GM12878 (cell line): ENCODE measurements around the gene GUCY1A1. TPM values are rescaled to one million over a fixed set of nuclear protein-coding genes. Genes with fewer than 3 reads are reported as not detected.

Experiments
- ATAC-seq: fragments of 200-7000 bp; cut with Tn5 transposase; 3 replicates; pipeline ENCODE4 v1.9.1; 2020; ENCODE audit warnings: mild to moderate bottlenecking, moderate library complexity
- BruUV-seq: library from RNA; stranded (reverse); fragments of 400-500 nt; replicated peaks from 2 replicates; lab custom pipeline; 2021; lab: Mats Ljungman, UMichigan
- CTCF ChIA-PET: fragments of 300-600 bp; sonication (Branson Sonifier 250); formaldehyde crosslinking; extraction: SDS; loops from one replicate; lab custom pipeline; 2021; ENCODE audit warnings: inconsistent platforms; lab: Yijun Ruan, JAX
- POLR2A ChIA-PET: fragments of 350-600 bp; formaldehyde crosslinking; extraction: SDS; loops from one replicate; lab custom pipeline; 2021; ENCODE audit warnings: inconsistent platforms; lab: Charles Lee
- RAD21 ChIA-PET: fragments of 300-600 bp; sonication (Branson Sonifier 250); formaldehyde crosslinking; loops from one replicate; lab custom pipeline; 2023; ENCODE audit warnings: antibody characterized with exemption; ENCODE audit not compliant: unreplicated experiment; lab: Charles Lee
- SMC1A ChIA-PET: fragments of 300-600 bp; sonication (Branson Sonifier 250); formaldehyde crosslinking; loops from one replicate; lab custom pipeline; 2023; ENCODE audit not compliant: unreplicated experiment, uncharacterized antibody; lab: Charles Lee
- DNase-seq: peaks from one replicate; pipeline ENCODE4 v3.0.0-alpha.2; 2011; ENCODE audit warnings: low read depth, low spot score
- FAIRE-seq: peaks from 3 replicates; lab custom pipeline; 2011; peaks lifted over from hg19 to GRCh38; lab: Jason Lieb, UNC
- H2AFZ ChIP-seq: 2 replicates; pipeline ENCODE4 v1.6.0; 2011; ENCODE audit warnings: low read depth, low read length, control low read depth; ENCODE audit not compliant: control insufficient read depth
- H3K27ac ChIP-seq: 2 replicates; pipeline ENCODE4 v1.5.1; 2011; ENCODE audit warnings: control low read depth; ENCODE audit not compliant: control insufficient read depth, insufficient read depth
- H3K27me3 ChIP-seq, 2 experiments: replicated peaks in 1 of 2; 2 replicates each; pipeline versions ENCODE4 v1.6.0 to v1.6.1; 2011; ENCODE audit warnings: low read length in 1 of 2; ENCODE audit not compliant: control insufficient read depth in 2 of 2, insufficient read depth in 2 of 2
- H3K36me3 ChIP-seq, 2 experiments: 2 replicates each; pipeline ENCODE4 v1.5.1; 2011; ENCODE audit warnings: low read length in 1 of 2; ENCODE audit not compliant: control insufficient read depth in 2 of 2, insufficient read depth in 2 of 2
- H3K4me1 ChIP-seq: 2 replicates; pipeline ENCODE4 v1.6.1; 2011; ENCODE audit warnings: mild to moderate bottlenecking, low read length, moderate library complexity, mixed read lengths; ENCODE audit not compliant: control insufficient read depth, insufficient read depth
- H3K4me2 ChIP-seq: 2 replicates; pipeline ENCODE4 v1.6.0; 2011; ENCODE audit warnings: control low read depth; ENCODE audit not compliant: control insufficient read depth, insufficient read depth
- H3K4me3 ChIP-seq: fragments of 200-600 bp; sonication (generic); 2 replicates; pipeline ENCODE4 v1.5.1; 2016
- H3K79me2 ChIP-seq: 2 replicates; pipeline ENCODE4 v1.6.0; 2011; ENCODE audit warnings: low read length; ENCODE audit not compliant: control insufficient read depth, insufficient read depth
- H3K9ac ChIP-seq: 2 replicates; pipeline ENCODE4 v1.8.0; 2011; ENCODE audit warnings: low read length, control low read depth, mixed read lengths; ENCODE audit not compliant: control insufficient read depth, insufficient read depth
- H3K9me3 ChIP-seq: replicated peaks from 3 replicates; pipeline ENCODE4 v1.5.1; 2011; ENCODE audit warnings: mild to moderate bottlenecking, low read length; ENCODE audit not compliant: control insufficient read depth, insufficient read depth
- H4K20me1 ChIP-seq: 2 replicates; pipeline ENCODE4 v1.6.0; 2011; ENCODE audit not compliant: control insufficient read depth, insufficient read depth
- E2F4 ChIP-seq: IDR thresholded peaks from 2 replicates; pipeline ENCODE4 v1.6.1; 2012; ENCODE audit warnings: low read depth, low read length, improper control_type of control experiment
- ETV6 ChIP-seq, 2 experiments: fragments of 450-650 bp in 1 of 2; IDR thresholded peaks in 1 of 2; conservative IDR thresholded peaks in 1 of 2; 2 replicates each; pipeline ENCODE4 v1.6.1; 2014; ENCODE audit warnings: antibody characterized with exemption in 1 of 2, borderline replicate concordance in 1 of 2, low read depth in 1 of 2, mild to moderate bottlenecking in 1 of 2, moderate library complexity in 1 of 2
- NBN ChIP-seq: fragments of 450-650 bp; IDR thresholded peaks from 2 replicates; pipeline ENCODE4 v1.6.1; 2016
- NR2F1 ChIP-seq: fragments of 450-650 bp; conservative IDR thresholded peaks from 2 replicates; pipeline ENCODE4 v1.6.1; 2017; ENCODE audit warnings: mild to moderate bottlenecking
- PAX5 ChIP-seq: IDR thresholded peaks from 2 replicates; pipeline ENCODE4 v1.6.1; 2011; ENCODE audit warnings: low read depth, low read length, borderline replicate concordance
- PAX8 ChIP-seq: fragments of 450-650 bp; IDR thresholded peaks from 2 replicates; pipeline ENCODE4 v1.6.1; 2017; ENCODE audit warnings: mild to moderate bottlenecking, moderate library complexity
- SRF ChIP-seq, 2 experiments: IDR thresholded peaks; 2 replicates each; pipeline ENCODE4 v1.6.1; 2011; ENCODE audit warnings: low read depth in 2 of 2, low read length in 2 of 2, mild to moderate bottlenecking in 1 of 2, moderate library complexity in 1 of 2
- STAT1 ChIP-seq: fragments of 450-650 bp; conservative IDR thresholded peaks from 2 replicates; pipeline ENCODE4 v1.6.1; 2014; ENCODE audit warnings: antibody characterized with exemption, mild to moderate bottlenecking
- USF2 ChIP-seq: IDR thresholded peaks from 2 replicates; pipeline ENCODE4 v1.6.1; 2011; ENCODE audit warnings: low read depth, low read length, improper control_type of control experiment, borderline replicate concordance
- WGBS: methylation state at CpG from one replicate; pipeline ENCODE4 v1.1.6; 2016; ENCODE audit warnings: low lambda C conversion rate; ENCODE audit not compliant: insufficient replicate concordance, insufficient coverage; ENCODE audit errors: missing lambda C conversion rate; 5-methylcytosine and 5-hydroxymethylcytosine counted together
- in situ Hi-C: fragments of 300-500 bp; cut with MboI; formaldehyde crosslinking; loops from 9 replicates; pipeline ENCODE4 v1.14.3; 2018; ENCODE audit warnings: mixed read lengths
- intact Hi-C: fragments of 100-400 bp; cut with micrococcal nuclease; formaldehyde crosslinking; loops from one replicate; pipeline ENCODE4 v1.14.2; 2022; ENCODE audit not compliant: unreplicated experiment
- polyA plus RNA-seq, 11 experiments: library from polyadenylated mRNA; depleted of rRNA in 4 of 11; unstranded in 6 of 11; stranded (reverse) in 5 of 11; fragments of >200 nt; fragmentation: Nextera tagmentation in 4 of 11; fragmentation: Illumina TruSeq in 1 of 11; extraction: Ambion mirVana in 4 of 11; extraction: Trizol in 1 of 11; gene quantifications; 1 replicate in 1 of 11; 2 replicates in 10 of 11; pipeline versions ENCODE4 v1.2.1 to v1.2.3, GENCODE V29; 2011 to 2016; ENCODE audit warnings: inconsistent platforms in 2 of 11, missing spikeins in 2 of 11, low read depth in 1 of 11
- total RNA-seq, 4 experiments: library from RNA; depleted of rRNA in 3 of 4; stranded (reverse); fragments of >200 nt in 3 of 4; fragmentation: Illumina TruSeq in 1 of 4; extraction: Trizol in 1 of 4; gene quantifications; 2 replicates each; pipeline versions ENCODE4 v1.2.1 to v1.2.3, GENCODE V29; 2013 to 2021

GUCY1A1 gene
- total and polyA plus RNA-seq, 10 of the 15 experiments (the other 5 are each of a cell fraction or from before 2014, with no cell fraction given): 0.44 to 22.6 (median 0.55) TPM

- no peak for TF ChIP-seq USF2
- no peak for TF ChIP-seq NR2F1
- no peak for TF ChIP-seq PAX5
- TF ChIP-seq ETV6 (conservative IDR thresholded peaks at IDR 0.05 in 1 of 2, IDR thresholded peaks at IDR 0.05 in 1 of 2; ENCODE audit: borderline replicate concordance in 1 of 2, low read depth in 1 of 2): no peak
- TF ChIP-seq E2F4: no peak
- no peak for TF ChIP-seq SRF (IDR thresholded peaks at IDR 0.05; ENCODE audit: low read depth in 2 of 2, low read length in 2 of 2)
- no peak for TF ChIP-seq PAX8
- TF ChIP-seq STAT1: no peak
- no peak for TF ChIP-seq NBN
- no peak overlapping the region for H3K9ac ChIP-seq
- BruUV-seq: no TSS peak
- RAD21 ChIA-PET: interaction anchor here (0.7 to 2.1 kb wide), 13 partner anchors 9 to 190 kb away, joined by 3 to 15 read pairs (median 4); partner anchors contain the start of gene CTSO
- no peak for FAIRE-seq
- no peak overlapping the region for H2AFZ ChIP-seq
- H3K27me3 ChIP-seq: peaks cover 0 to 7% of the 10 kb centered on the region in 2 experiments; a peak in 2 of 4 replicates
- no peaks in the 10 kb centered on the region; the same call in 2 of the 3 replicates for H3K9me3 ChIP-seq
- no peaks in the 10 kb centered on the region for H3K79me2 ChIP-seq
- no peak overlapping the region for H3K4me3 ChIP-seq
- in situ Hi-C loops (no loop called here), intact Hi-C loops (no loop called here)
- 21% methylated on average over 2 of the region's 2 CpGs for WGBS
- no peaks in the 10 kb centered on the region for H3K4me1 ChIP-seq
- no peak for DNase-seq
- no peak for ATAC-seq
- H3K27ac ChIP-seq: no peak overlapping the region
- SMC1A ChIA-PET: interaction anchor here (0.9 to 3.8 kb wide), 18 partner anchors 9 to 235 kb away, joined by 3 to 23 read pairs (median 4); partner anchors contain the start of gene GUCY1A1
- CTCF ChIA-PET: interaction anchor here (0.9 to 1.6 kb wide), 7 partner anchors 10 to 358 kb away, joined by 3 to 9 read pairs (median 4); partner anchors contain the start of gene CTSO
- H3K4me2 ChIP-seq: no peak overlapping the region
- POLR2A ChIA-PET: interaction anchor here (0.6 to 2.2 kb wide), 5 partner anchors 9 to 130 kb away, joined by 3 to 7 read pairs (median 5); no protein-coding TSS in a partner anchor
- H3K36me3 ChIP-seq: no peaks in the 10 kb centered on the region
- no peaks in the 10 kb centered on the region for H4K20me1 ChIP-seq
Observed at GRCh38 chr4:155763551-155763950, 96.9 kb downstream of the GUCY1A1 start.
